GM23338 (cell line): Measurements from ENCODE around the gene GNMT. TPM values are rescaled to one million over a fixed set of nuclear protein-coding genes. Genes with fewer than 3 reads are reported as not detected.

Source experiments
- ATAC-seq: fragments of 200-7000 bp; cut with Tn5 transposase; 3 replicates; pipeline ENCODE4 v1.9.1; 2020
- DNase-seq: peaks from one replicate; pipeline ENCODE4 v3.0.0-alpha.2; 2015; ENCODE audit warnings: low spot score
- H2AFZ ChIP-seq: fragments of 200-600 bp; sonication (generic); 2 replicates; pipeline ENCODE4 v1.8.0; 2016; ENCODE audit warnings: antibody characterized with exemption, mild to moderate bottlenecking, moderate library complexity
- H3F3A ChIP-seq: fragments of 200-600 bp; sonication (generic); replicated peaks from 2 replicates; pipeline ENCODE4 v1.8.0; 2017; ENCODE audit warnings: antibody characterized with exemption, mixed run types, low read depth
- H3K27ac ChIP-seq: fragments of 200-600 bp; sonication (generic); 2 replicates; pipeline ENCODE4 v1.6.1; 2016; ENCODE audit warnings: low read depth
- H3K27me3 ChIP-seq: fragments of 200-600 bp; sonication (generic); 2 replicates; pipeline ENCODE4 v1.8.0; 2016; ENCODE audit warnings: mild to moderate bottlenecking, mixed run types, moderate library complexity; ENCODE audit not compliant: insufficient read depth
- H3K36me3 ChIP-seq: fragments of 200-600 bp; sonication (generic); 2 replicates; pipeline ENCODE4 v1.8.0; 2016; ENCODE audit warnings: mild to moderate bottlenecking; ENCODE audit not compliant: insufficient read depth
- H3K4me1 ChIP-seq: fragments of 200-600 bp; sonication (generic); 2 replicates; pipeline ENCODE4 v1.8.0; 2016; ENCODE audit warnings: mild to moderate bottlenecking, moderate library complexity; ENCODE audit not compliant: insufficient read depth
- H3K4me2 ChIP-seq: fragments of 200-600 bp; sonication (generic); 2 replicates; pipeline ENCODE4 v1.7.1; 2017; ENCODE audit warnings: mixed run types
- H3K4me3 ChIP-seq: fragments of 200-600 bp; sonication (generic); 2 replicates; pipeline ENCODE4 v1.6.1; 2016; ENCODE audit warnings: mixed run types
- H3K79me2 ChIP-seq: fragments of 200-600 bp; sonication (generic); replicated peaks from 2 replicates; pipeline ENCODE4 v1.8.0; 2017; ENCODE audit warnings: mild to moderate bottlenecking; ENCODE audit not compliant: insufficient read depth
- H3K9me2 ChIP-seq: fragments of 200-600 bp; sonication (generic); 2 replicates; pipeline ENCODE4 v1.8.0; 2017; ENCODE audit not compliant: insufficient read depth
- H4K20me1 ChIP-seq: fragments of 200-600 bp; sonication (generic); replicated peaks from 2 replicates; pipeline ENCODE4 v1.8.0; 2017; ENCODE audit warnings: mild to moderate bottlenecking; ENCODE audit not compliant: insufficient read depth
- H3K27ac Mint-ChIP-seq: 2 replicates; pipeline ENCODE4 v1.8.0; 2020; ENCODE audit warnings: inconsistent platforms, mild to moderate bottlenecking, moderate library complexity, mixed read lengths
- H3K27me3 Mint-ChIP-seq: 3 replicates; pipeline ENCODE4 v1.8.0; 2022; ENCODE audit warnings: low read depth, mild to moderate bottlenecking, moderate library complexity, mixed read lengths, inconsistent platforms; ENCODE audit not compliant: insufficient read depth, poor library complexity
- H3K36me3 Mint-ChIP-seq: 3 replicates; pipeline ENCODE4 v1.8.0; 2021; ENCODE audit warnings: low read depth, mild to moderate bottlenecking, inconsistent platforms, moderate library complexity, mixed read lengths
- H3K4me1 Mint-ChIP-seq: 3 replicates; pipeline ENCODE4 v1.8.0; 2020; ENCODE audit warnings: mild to moderate bottlenecking, inconsistent platforms, mixed read lengths
- H3K4me3 Mint-ChIP-seq: 3 replicates; pipeline ENCODE4 v1.8.0; 2021; ENCODE audit warnings: moderate library complexity, mild to moderate bottlenecking, inconsistent platforms, mixed read lengths
- H3K9me3 Mint-ChIP-seq: 3 replicates; pipeline ENCODE4 v1.8.0; 2020; ENCODE audit warnings: moderate library complexity, mild to moderate bottlenecking, inconsistent platforms, mixed read lengths
- CREB1 ChIP-seq: fragments of 250-450 bp; sonication (Bioruptor Pico); IDR thresholded peaks from 2 replicates; pipeline ENCODE4 v1.5.0; 2020; ENCODE audit warnings: low read depth, mild to moderate bottlenecking, moderate library complexity
- CTCF ChIP-seq, 2 experiments: fragments of 200-600 bp in 1 of 2; sonication (generic) in 1 of 2; conservative IDR thresholded peaks; 2 replicates each; pipeline versions ENCODE4 v1.5.1 to v1.6.1; 2016 to 2017; ENCODE audit warnings: antibody characterized with exemption in 2 of 2, low read depth in 2 of 2, mild to moderate bottlenecking in 2 of 2, moderate library complexity in 1 of 2
- ETS1 ChIP-seq: IDR thresholded peaks from 2 replicates; pipeline ENCODE4 v1.6.1; 2016; ENCODE audit warnings: antibody characterized with exemption
- EZH2 ChIP-seq: fragments of 200-600 bp; sonication (generic); IDR thresholded peaks from one replicate; pipeline ENCODE4 v1.8.0; 2017; ENCODE audit warnings: antibody characterized with exemption, mild to moderate bottlenecking, low read depth; ENCODE audit not compliant: unreplicated experiment
- EZH2phosphoT487 ChIP-seq: fragments of 200-600 bp; sonication (generic); IDR thresholded peaks from one replicate; pipeline ENCODE4 v1.8.1; 2018; ENCODE audit warnings: antibody characterized with exemption; ENCODE audit not compliant: unreplicated experiment
- JUNB ChIP-seq: IDR thresholded peaks from one replicate; pipeline ENCODE4 v1.6.1; 2016; ENCODE audit warnings: antibody characterized with exemption; ENCODE audit not compliant: unreplicated experiment
- NANOG ChIP-seq: IDR thresholded peaks from 2 replicates; pipeline ENCODE4 v1.6.1; 2016; ENCODE audit warnings: antibody characterized with exemption, borderline replicate concordance
- POLR2AphosphoS5 ChIP-seq: IDR thresholded peaks from 2 replicates; pipeline ENCODE4 v1.6.1; 2016; ENCODE audit warnings: antibody characterized with exemption, low read depth
- REST ChIP-seq: IDR thresholded peaks from one replicate; pipeline ENCODE4 v1.6.1; 2018; ENCODE audit warnings: antibody characterized with exemption; ENCODE audit not compliant: unreplicated experiment
- STAT1 ChIP-seq: IDR thresholded peaks from one replicate; pipeline ENCODE4 v1.6.1; 2016; ENCODE audit warnings: antibody characterized with exemption; ENCODE audit not compliant: unreplicated experiment
- ZNF114 ChIP-seq: fragments of 250-450 bp; sonication (Bioruptor Pico); IDR thresholded peaks from 2 replicates; pipeline ENCODE4 v1.5.0; 2020; ENCODE audit warnings: mild to moderate bottlenecking, moderate library complexity
- ZNF331 ChIP-seq: fragments of 250-450 bp; sonication (Bioruptor Pico); IDR thresholded peaks from 2 replicates; pipeline ENCODE4 v1.5.0; 2020; ENCODE audit warnings: low read depth, mild to moderate bottlenecking, moderate library complexity
- ZNF462 ChIP-seq: fragments of 250-450 bp; sonication (Bioruptor Pico); IDR thresholded peaks from 2 replicates; pipeline ENCODE4 v1.5.0; 2020; ENCODE audit warnings: mild to moderate bottlenecking, moderate library complexity
- polyA plus RNA-seq: library from polyadenylated mRNA; unstranded; fragments of >200 nt; fragmentation: Nextera tagmentation; extraction: Ambion mirVana; gene quantifications from 2 replicates; pipeline ENCODE4 v1.2.1, GENCODE V29; 2016
- total RNA-seq: library from RNA; depleted of rRNA; stranded (reverse); fragments of >200 nt; shearing (Covaris generic); gene quantifications from 2 replicates; pipeline ENCODE4 v1.2.3, GENCODE V29; 2014

Gene GNMT
- total and polyA plus RNA-seq, 2 experiments from 2014 or later: 0.52 TPM; not detected in 1

- Histone ChIP-seq H3K36me3 (peaks cover 10% of the 10 kb centered on the region; the same call in 1 of the 2 replicates), H3K4me2 (no peak overlapping the region), H3K27me3 (no peaks in the 10 kb centered on the region), H3K27ac (no peak overlapping the region), H3K9me2 (no peaks in the 10 kb centered on the region), H4K20me1 (peaks cover 12% of the 10 kb centered on the region), H2AFZ (no peak overlapping the region), H3K79me2 (peaks cover 8% of the 10 kb centered on the region), H3K4me3 (no peak overlapping the region), H3K4me1 (0 out of 2 replicates have a peak, but pooled peaks cover 5% of the 10 kb centered on the region), H3F3A (0 out of 2 replicates have a peak, but pooled peaks cover 12% of the 10 kb centered on the region)
- Mint-ChIP-seq H3K27me3 (peaks cover 5% of the 10 kb centered on the region), H3K36me3 (peaks cover 56% of the 10 kb centered on the region), H3K4me3 (no peak overlapping the region), H3K27ac (no peak overlapping the region), H3K4me1 (peaks cover 9% of the 10 kb centered on the region), H3K9me3 (no peaks in the 10 kb centered on the region)
- no peak for ATAC-seq
- DNase-seq: no peak
- TF ChIP-seq ZNF331 (CRISPR knock-in tag): no peak
- no peak for TF ChIP-seq CREB1 (CRISPR knock-in tag)
- TF ChIP-seq POLR2AphosphoS5: no peak
- TF ChIP-seq JUNB: no peak
- no peak for TF ChIP-seq EZH2
- no peak for TF ChIP-seq REST
- TF ChIP-seq EZH2phosphoT487: no peak
- TF ChIP-seq CTCF (conservative IDR thresholded peaks at IDR 0.05; ENCODE audit: low read depth in 2 of 2): no peak
- no peak for TF ChIP-seq ZNF462 (CRISPR knock-in tag)
- TF ChIP-seq ETS1: no peak
- TF ChIP-seq STAT1: no peak
- no peak for TF ChIP-seq ZNF114 (CRISPR knock-in tag)
- TF ChIP-seq NANOG: no peak
Measured at GRCh38 chr6:43007126-43007525, 46.6 kb downstream of the GNMT start.
